Hindlimb muscle (tissue), 1 donor: ENCODE data around the gene PSMB7. TPM values are rescaled to one million over a fixed set of nuclear protein-coding genes. Genes with fewer than 3 reads are reported as not detected.

Experiments
- DNase-seq: peaks from one replicate; pipeline ENCODE4 v3.0.0-alpha.2; 2013
- polyA plus RNA-seq: library from polyadenylated mRNA; unstranded; fragments of 120-200 nt; gene quantifications from one replicate; pipeline ENCODE4 v1.2.1, GENCODE V29; 2013; ENCODE audit not compliant: insufficient read length

The PSMB7 gene
- polyA plus RNA-seq, 1 donor = 188 TPM

GRCh38 chr9:124381170-124381945 lies 33.9 kb downstream of the PSMB7 start:
- DNase-seq = no peak

- no peak for DNase-seq
Measured at GRCh38 chr9:124377551-124378406, 37.5 kb downstream of the PSMB7 start.

- no peak for DNase-seq
Measured at GRCh38 chr9:124376329-124376728, 38.9 kb downstream of the PSMB7 start.

- DNase-seq = no peak
Measured at GRCh38 chr9:124375726-124376125, 39.5 kb downstream of the PSMB7 start.

- DNase-seq = no peak
Measured at GRCh38 chr9:124373851-124374250, 41.4 kb downstream of the PSMB7 start.

GRCh38 chr9:124373386-124373785 lies 41.9 kb downstream of the PSMB7 start:
- no peak for DNase-seq

- DNase-seq = no peak
Measured at GRCh38 chr9:124372038-124372437, 43.2 kb downstream of the PSMB7 start.

- no peak for DNase-seq
Measured at GRCh38 chr9:124370896-124371582, 44.2 kb downstream of the PSMB7 start.

- DNase-seq = no peak
Measured at GRCh38 chr9:124369231-124369797, 45.9 kb downstream of the PSMB7 start.

- DNase-seq = no peak
Measured at GRCh38 chr9:124368692-124369091, 46.5 kb downstream of the PSMB7 start.

GRCh38 chr9:124366476-124367220 lies 48.6 kb downstream of the PSMB7 start:
- DNase-seq = no peak

- no peak for DNase-seq
Measured at GRCh38 chr9:124365036-124365435, 50.2 kb downstream of the PSMB7 start.

GRCh38 chr9:124364141-124364540 lies 51.1 kb downstream of the PSMB7 start:
- DNase-seq = no peak

GRCh38 chr9:124363326-124364096 lies 51.7 kb downstream of the PSMB7 start:
- DNase-seq = no peak

- DNase-seq = no peak
Measured at GRCh38 chr9:124361128-124361527, 54.1 kb downstream of the PSMB7 start.

GRCh38 chr9:124359855-124360678 lies 55.2 kb downstream of the PSMB7 start:
- no peak for DNase-seq

- no peak for DNase-seq
Measured at GRCh38 chr9:124359426-124359825, 55.8 kb downstream of the PSMB7 start.

GRCh38 chr9:124358631-124359030 lies 56.6 kb downstream of the PSMB7 start:
- DNase-seq = no peak

- no peak for DNase-seq
Measured at GRCh38 chr9:124357721-124358361, 57.4 kb downstream of the PSMB7 start.
